Measurements from ENCODE around the gene RFX2. TPM values are rescaled to one million over a fixed set of nuclear protein-coding genes. Genes with fewer than 3 reads are reported as not detected.

Gene RFX2
- total and polyA plus RNA-seq, 2 donors from 2014 or later, result 4.6 to 12.6 TPM

GRCh38 chr19:6088602-6089049 is 21.7 kb downstream of the RFX2 start:
- TF ChIP-seq CTCF (IDR thresholded peaks at IDR 0.05; ENCODE audit: borderline replicate concordance, extremely low read depth, insufficient read depth), result no peak

GRCh38 chr19:6087074-6087571 is 23.2 kb downstream of the RFX2 start:
- DNase-seq (peak in 4 of 5 donors; percentile 53 to 84 (median 75)), FAIRE-seq (no peak)
- Histone ChIP-seq H3K27ac (ENCODE audit: low read depth in 2 of 2, low read length in 2 of 2) (peak overlapping the region; percentile 62 to 74), H3K36me3 (ENCODE audit: control insufficient read depth in 2 of 3, insufficient read depth in 3 of 3, low read length in 3 of 3) (no peaks in the 10 kb centered on the region), H3K4me1 (ENCODE audit: control insufficient read depth in 2 of 3, insufficient read depth in 2 of 3, low read depth in 1 of 3, low read length in 3 of 3) (peaks cover 6 to 22% (median 17%) of the 10 kb centered on the region in 3 donors), H3K27me3 (ENCODE audit: control insufficient read depth, insufficient read depth, low read length) (no peaks in the 10 kb centered on the region), H3K4me3 (ENCODE audit: low read length in 3 of 3) (peak overlapping the region in 1 of 3 donors; percentile 26), H3K9me3 (ENCODE audit: control insufficient read depth in 2 of 3, insufficient read depth in 1 of 3, low read length in 3 of 3) (no peaks in the 10 kb centered on the region), H3K9ac (ENCODE audit: low read length in 3 of 3) (peak overlapping the region in 1 of 3 donors; percentile 76)
- intact Hi-C loops (cut with DNase I), result no loop called here
- TF ChIP-seq CTCF (IDR thresholded peaks at IDR 0.05; ENCODE audit: borderline replicate concordance, extremely low read depth, insufficient read depth), result no peak

More at GRCh38 chr19:6088602-6089049, 21.7 kb downstream of the RFX2 start:
- Histone ChIP-seq H3K27ac (ENCODE audit: low read depth in 2 of 2, low read length in 2 of 2) (peak overlapping the region; percentile 62 to 74), H3K36me3 (ENCODE audit: control insufficient read depth in 2 of 3, insufficient read depth in 3 of 3, low read length in 3 of 3) (no peaks in the 10 kb centered on the region), H3K27me3 (ENCODE audit: control insufficient read depth, insufficient read depth, low read length) (no peaks in the 10 kb centered on the region), H3K9me3 (ENCODE audit: control insufficient read depth in 2 of 3, insufficient read depth in 1 of 3, low read length in 3 of 3) (no peaks in the 10 kb centered on the region), H3K4me1 (ENCODE audit: control insufficient read depth in 2 of 3, insufficient read depth in 2 of 3, low read depth in 1 of 3, low read length in 3 of 3) (peaks cover 6 to 25% (median 23%) of the 10 kb centered on the region in 3 donors), H3K4me3 (ENCODE audit: low read length in 3 of 3) (no peak overlapping the region), H3K9ac (ENCODE audit: low read length in 3 of 3) (peak overlapping the region in 1 of 3 donors; percentile 76)
- intact Hi-C loops (cut with DNase I), result no loop called here
- no peak for FAIRE-seq
- DNase-seq, result no peak

- FAIRE-seq, result no peak
- no peak overlapping the region for H3K4me3 ChIP-seq (ENCODE audit: low read length in 3 of 3)
- TF ChIP-seq CTCF (IDR thresholded peaks at IDR 0.05; ENCODE audit: borderline replicate concordance, extremely low read depth, insufficient read depth), result no peak
- intact Hi-C loops (cut with DNase I), result no loop called here
- no peak overlapping the region for H3K27ac ChIP-seq (ENCODE audit: low read depth in 2 of 2, low read length in 2 of 2)
- peaks cover 3 to 15% (median 10%) of the 10 kb centered on the region in 3 donors for H3K4me1 ChIP-seq (ENCODE audit: control insufficient read depth in 2 of 3, insufficient read depth in 2 of 3, low read depth in 1 of 3, low read length in 3 of 3)
- no peaks in the 10 kb centered on the region for H3K36me3 ChIP-seq (ENCODE audit: control insufficient read depth in 2 of 3, insufficient read depth in 3 of 3, low read length in 3 of 3)
- H3K27me3 ChIP-seq (ENCODE audit: control insufficient read depth, insufficient read depth, low read length), result no peaks in the 10 kb centered on the region
- H3K9me3 ChIP-seq (ENCODE audit: control insufficient read depth in 2 of 3, insufficient read depth in 1 of 3, low read length in 3 of 3), result no peaks in the 10 kb centered on the region
- no peak for DNase-seq
- H3K9ac ChIP-seq (ENCODE audit: low read length in 3 of 3), result no peak overlapping the region
Observed at GRCh38 chr19:6086068-6086788, 24.1 kb downstream of the RFX2 start.

All from kidney (tissue), 14 donors.